NCI-H2196 (cell line): ENCODE results near the gene REPS1.
"Not testable (repeated sequence)": the region's sequence is repeated elsewhere in the genome, so short reads cannot be mapped to it uniquely, and the experiment has no call there.

Experiments
- DNase-seq: peaks from one replicate; lab custom pipeline; 2025; ENCODE audit not compliant: unreplicated experiment; lab: John Stamatoyannopoulos, UW

Gene REPS1

GRCh38 chr6:138971601-138972000 is 16.5 kb downstream of the REPS1 start:
- no peak for DNase-seq

GRCh38 chr6:138970856-138971425 is 17.1 kb downstream of the REPS1 start:
- DNase-seq, result no peak

DNA sequence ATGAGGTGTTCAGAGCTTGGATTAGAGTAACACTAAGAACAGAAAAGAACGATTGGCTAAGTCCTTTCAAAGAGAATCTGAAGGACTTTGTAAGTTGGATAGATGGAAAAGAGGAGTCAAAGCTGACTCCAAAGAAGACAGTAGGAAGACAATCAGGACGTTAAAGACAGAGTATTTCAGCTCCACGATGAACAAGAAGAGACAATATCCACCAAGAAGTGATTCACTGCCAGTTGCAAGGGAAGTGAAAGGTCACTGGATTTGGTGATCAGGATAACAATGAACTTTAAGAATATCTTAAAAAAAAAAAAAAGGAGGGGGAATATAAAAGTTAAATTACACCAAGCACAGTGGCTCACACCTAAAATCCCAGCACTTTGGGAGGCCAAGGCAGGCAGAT is 17.9 kb downstream of the REPS1 start:
- DNase-seq, result no peak

GRCh38 chr6:138966870-138967269 is 21.2 kb downstream of the REPS1 start:
- DNase-seq, result no peak

GRCh38 chr6:138965971-138966370 is 22.1 kb downstream of the REPS1 start:
- DNase-seq, result no peak

DNA sequence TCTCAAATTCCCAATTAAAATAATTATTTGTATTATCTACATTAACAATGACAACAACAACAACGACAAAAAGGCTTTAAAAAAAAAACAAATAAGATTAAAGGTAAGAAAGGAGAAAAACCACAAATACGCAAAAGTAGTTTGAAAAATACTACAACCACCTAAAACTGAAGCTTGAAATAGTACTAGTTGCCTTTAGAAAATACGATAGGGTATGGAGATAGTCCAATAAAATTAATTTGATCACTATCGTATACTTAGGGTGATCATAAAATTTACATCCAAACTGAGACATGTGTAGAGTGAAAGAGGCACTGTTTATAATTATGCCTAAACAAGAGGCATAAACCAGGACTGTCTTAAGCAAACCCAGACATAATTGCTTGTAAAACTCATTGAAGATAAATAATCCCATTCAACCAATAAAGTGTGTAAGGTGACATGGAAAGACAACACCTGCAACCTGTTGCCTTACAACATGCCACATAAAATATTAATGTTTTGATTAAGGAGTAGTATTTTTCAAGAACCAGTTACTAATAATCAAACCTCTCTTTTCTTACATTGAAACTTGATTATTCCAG is 22.7 kb downstream of the REPS1 start:
- no peak for DNase-seq

DNA sequence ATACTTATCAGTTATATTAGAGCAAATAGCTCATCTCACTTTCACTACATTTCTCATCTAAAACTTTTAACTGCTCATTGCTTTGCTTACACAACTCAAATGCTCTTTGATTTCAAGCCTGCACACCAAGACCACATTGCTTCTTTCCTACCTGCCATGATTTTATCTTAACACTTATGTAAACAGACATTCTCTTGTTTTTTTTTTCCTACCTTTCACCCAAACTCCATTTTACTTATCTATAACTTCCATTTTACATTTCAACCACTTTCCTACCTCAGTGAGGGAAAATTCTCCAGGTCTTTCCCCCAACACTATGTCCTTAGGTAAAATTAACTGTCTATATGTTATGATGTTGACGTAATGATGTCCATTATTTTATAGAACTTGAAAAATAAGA is 24.0 kb downstream of the REPS1 start:
- DNase-seq, result no peak

DNA sequence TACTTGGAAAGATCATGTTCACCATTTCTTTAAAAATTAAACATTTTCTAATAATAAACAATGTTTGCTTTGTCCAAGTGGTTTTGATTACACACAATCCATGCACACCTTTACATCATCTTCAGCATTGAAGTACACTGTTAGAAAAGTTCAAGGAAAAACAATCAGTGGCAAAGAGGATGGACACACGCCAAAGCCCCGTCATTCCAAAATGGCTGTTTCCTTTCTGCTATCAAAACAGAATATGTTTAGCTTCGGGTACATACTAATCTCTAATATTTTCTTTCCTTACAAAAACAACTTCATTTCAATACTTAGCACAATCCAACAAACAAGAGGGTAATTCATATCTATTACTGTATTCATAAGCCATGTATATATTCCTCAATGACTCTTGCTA is 24.5 kb downstream of the REPS1 start:
- DNase-seq, result no peak

DNA sequence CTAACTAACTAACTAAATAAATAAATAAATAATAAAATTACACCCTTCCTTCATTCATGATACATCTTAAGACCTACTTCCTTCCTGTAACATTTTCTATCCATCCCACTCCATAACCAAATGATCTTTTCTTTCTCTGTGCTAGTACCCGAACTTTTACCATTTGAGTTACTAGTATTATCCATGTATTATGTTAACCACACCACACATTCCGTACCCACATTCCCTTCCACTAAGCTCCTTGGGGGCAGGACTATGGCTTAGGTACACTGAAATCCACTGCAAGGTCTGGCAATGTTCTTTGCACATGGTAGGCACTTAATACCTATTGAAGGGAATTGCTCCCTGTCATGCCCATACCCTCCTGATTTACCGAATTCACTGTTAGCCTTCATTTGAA is 24.9 kb downstream of the REPS1 start:
- DNase-seq, result no peak

DNA sequence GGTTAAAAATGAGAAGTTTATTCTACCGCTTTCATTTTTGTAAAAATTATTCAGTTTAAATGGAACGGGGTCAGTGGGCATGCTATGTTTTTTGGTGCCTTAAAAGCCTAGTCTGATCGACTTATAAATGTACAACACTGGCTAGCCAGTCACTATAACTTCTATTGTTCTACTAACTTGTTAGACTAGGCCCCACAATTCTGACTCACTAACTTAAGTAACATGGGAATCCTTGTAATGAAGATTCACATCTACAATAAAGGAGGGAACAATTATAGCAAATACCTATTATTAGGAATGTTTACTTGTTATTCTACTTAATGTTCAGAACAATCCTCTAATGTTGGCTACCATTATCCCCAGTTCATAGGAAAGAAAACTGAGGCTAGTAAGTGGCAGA is 28.5 kb downstream of the REPS1 start:
- DNase-seq, result no peak

- no peak for DNase-seq
These were observed 29.5 kb downstream of the REPS1 start for GRCh38 chr6:138958595-138958994.

DNA sequence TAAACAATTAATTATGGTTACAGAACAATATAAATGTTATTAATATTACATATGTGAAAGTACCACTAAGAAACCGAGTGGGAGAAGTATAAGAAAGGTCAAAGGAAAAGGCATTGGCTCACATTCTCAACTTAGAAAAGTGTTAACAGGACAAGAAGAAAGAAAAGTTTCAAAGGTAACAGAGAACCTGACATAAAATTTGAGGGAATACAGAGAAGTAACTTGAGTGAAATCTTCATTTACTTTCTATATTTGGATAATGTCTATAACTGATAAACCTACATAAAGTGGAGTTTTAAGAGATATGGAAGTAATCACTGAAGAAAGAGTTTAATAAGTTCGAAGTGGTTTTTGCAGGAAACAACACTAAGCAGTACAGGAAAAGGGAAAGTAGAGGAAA is 30.1 kb downstream of the REPS1 start:
- no peak for DNase-seq

- no peak for DNase-seq
These were observed 30.6 kb downstream of the REPS1 start for GRCh38 chr6:138957484-138957883.

GRCh38 chr6:138956244-138956924 is 31.7 kb downstream of the REPS1 start:
- no peak for DNase-seq

GRCh38 chr6:138955262-138955661 is 32.8 kb downstream of the REPS1 start:
- no peak for DNase-seq

- no peak for DNase-seq
These were observed 34.6 kb downstream of the REPS1 start for GRCh38 chr6:138953451-138953850.

DNA sequence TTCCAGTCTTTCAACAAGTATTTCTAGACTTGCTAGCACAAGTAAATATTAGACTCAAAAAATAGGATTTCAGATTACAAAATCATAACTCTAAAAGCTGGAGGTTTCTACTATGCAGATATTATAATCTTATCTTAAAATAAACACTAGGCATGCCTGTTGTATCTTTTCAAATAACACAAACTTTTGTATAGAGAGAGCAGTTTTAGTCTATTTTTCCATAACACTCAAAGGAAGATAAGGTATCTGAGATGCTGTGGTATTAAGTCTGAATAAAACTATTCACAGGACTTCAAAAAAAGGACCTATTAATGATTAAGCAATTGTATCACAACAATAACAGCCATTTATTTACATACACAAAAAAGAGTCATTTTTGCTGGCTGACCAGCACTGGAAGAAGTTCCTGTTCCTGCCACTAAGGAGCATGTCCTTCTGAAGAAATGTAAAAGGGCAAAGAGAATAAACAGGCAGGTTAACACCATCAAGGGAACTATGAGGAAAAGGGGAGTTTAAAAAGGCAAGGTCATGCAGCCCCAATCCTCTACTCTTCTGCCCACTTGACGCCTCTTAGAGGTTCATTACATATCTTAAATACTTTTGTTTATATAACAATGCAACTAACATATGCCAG is 39.4 kb downstream of the REPS1 start:
- DNase-seq, result no peak

- no peak for DNase-seq
These were observed 40.0 kb downstream of the REPS1 start for GRCh38 chr6:138948004-138948403.

- no peak for DNase-seq
These were observed 42.7 kb downstream of the REPS1 start for GRCh38 chr6:138945354-138945753.

DNA sequence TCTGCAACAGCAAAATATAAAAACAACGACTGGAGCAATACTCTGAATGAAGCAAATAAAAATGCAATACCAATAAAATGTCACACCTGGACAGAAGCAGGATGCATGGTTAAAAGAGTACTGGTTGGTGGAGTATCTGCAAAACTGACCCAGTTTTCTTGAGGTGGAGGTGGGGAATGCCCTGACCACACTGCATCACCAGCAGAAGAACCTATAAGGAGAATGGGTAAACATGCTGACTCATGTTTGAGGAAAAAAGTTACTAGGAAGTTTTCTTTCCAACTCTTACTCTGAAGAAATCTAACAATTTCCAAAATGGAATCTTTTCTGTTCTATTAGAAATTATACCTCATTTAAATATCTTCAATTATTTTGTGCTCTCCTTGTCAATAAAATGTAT is 43.6 kb downstream of the REPS1 start:
- DNase-seq, result no peak

GRCh38 chr6:138943089-138943625 is 44.9 kb downstream of the REPS1 start:
- no peak for DNase-seq

DNA sequence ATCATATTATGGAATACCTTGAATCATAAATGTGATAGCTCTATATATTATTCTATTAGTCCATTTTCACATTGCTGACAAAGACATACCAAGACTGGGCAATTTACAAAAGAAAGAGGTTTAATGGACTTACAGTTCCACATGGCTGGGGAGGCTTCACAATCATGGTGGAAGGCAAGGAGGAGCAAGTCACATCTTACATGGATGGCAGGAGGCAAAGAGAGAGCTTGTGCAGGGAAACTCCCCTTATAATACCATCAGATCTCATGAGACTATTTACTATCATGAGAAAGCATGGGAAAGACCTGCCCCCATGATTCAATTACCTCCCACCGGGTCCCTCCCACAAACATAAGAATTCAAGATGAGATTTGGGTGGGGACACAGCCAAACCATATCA is 51.2 kb downstream of the REPS1 start:
- DNase-seq, result not testable (repeated sequence)
